Upper lobe of left lung (tissue), 6 donors: ENCODE measurements around the gene CCL2. TPM values are rescaled to one million over a fixed set of nuclear protein-coding genes. Genes with fewer than 3 reads are reported as not detected.
A peak's percentile ranks its signal among the peaks of the same experiment; 100 is the strongest.

Experiments used
- ATAC-seq, 2 donors: fragments of 200-7000 bp; cut with Tn5 transposase; one replicate each; pipeline ENCODE4 v1.9.1; 2022; ENCODE audit warnings: mild to moderate bottlenecking in 2 of 2, moderate library complexity in 2 of 2; ENCODE audit not compliant: low FRiP score in 2 of 2
- DNase-seq, 2 donors: peaks; one replicate each; pipeline ENCODE4 v3.0.0-alpha.2; 2019 to 2020
- H3K27ac ChIP-seq, 4 donors: fragments of 200-600 bp; sonication (generic); one replicate each; pipeline ENCODE4 v1.5.1; 2016 to 2019
- H3K27me3 ChIP-seq, 4 donors: fragments of 200-600 bp; sonication (generic); one replicate each; pipeline ENCODE4 v1.5.1; 2017 to 2019
- H3K36me3 ChIP-seq, 4 donors: fragments of 200-600 bp; sonication (generic); one replicate each; pipeline ENCODE4 v1.5.1; 2016 to 2019
- H3K4me1 ChIP-seq, 4 donors: fragments of 200-600 bp; sonication (generic); one replicate each; pipeline ENCODE4 v1.5.1; 2018 to 2019
- H3K4me3 ChIP-seq, 4 donors: fragments of 200-600 bp; sonication (generic); one replicate each; pipeline ENCODE4 v1.5.1; 2017 to 2019; ENCODE audit warnings: mild to moderate bottlenecking in 2 of 4, moderate library complexity in 1 of 4
- H3K9me3 ChIP-seq, 4 donors: fragments of 200-600 bp; sonication (generic); one replicate each; pipeline ENCODE4 v1.5.1; 2018 to 2019
- CTCF ChIP-seq, 6 experiments: fragments of 450-650 bp in 4 of 6; fragments of 200-600 bp in 2 of 6; sonication (generic) in 2 of 6; IDR thresholded peaks; one replicate each; pipeline ENCODE4 v1.5.1; 2016 to 2019; ENCODE audit warnings: antibody characterized with exemption in 6 of 6
- EP300 ChIP-seq, 4 donors: sonication (generic); formaldehyde crosslinking; IDR thresholded peaks; one replicate each; pipeline ENCODE4 v1.5.1; 2017; ENCODE audit warnings: antibody characterized with exemption in 4 of 4, control low read depth in 2 of 4
- POLR2A ChIP-seq, 4 donors: fragments of 450-650 bp; IDR thresholded peaks; one replicate each; pipeline ENCODE4 v1.5.1; 2016 to 2017; ENCODE audit warnings: antibody characterized with exemption in 4 of 4, mild to moderate bottlenecking in 2 of 4
- POLR2AphosphoS5 ChIP-seq, 2 donors: sonication (generic); formaldehyde crosslinking; IDR thresholded peaks; one replicate each; pipeline ENCODE4 v1.5.1; 2017; ENCODE audit warnings: antibody characterized with exemption in 2 of 2
- WGBS, 2 donors: methylation state at CpG; one replicate each; pipeline ENCODE4 v1.1.5; 2017 to 2018; 5-methylcytosine and 5-hydroxymethylcytosine counted together
- total RNA-seq, 6 donors: library from RNA; depleted of rRNA in 4 of 6; stranded (reverse); fragments of >200 nt in 4 of 6; gene quantifications; one replicate each; pipeline versions ENCODE4 v1.1.0 to v1.2.1, GENCODE V29; 2016 to 2021
- donor health status: DM: no; HTN: no; CAD: no; lungs with moderate emphysema.
- donor health status: DM: no; HTN: yes; CAD: no; lungs with severe emphysema.

Gene CCL2
- total RNA-seq, 6 donors from 2014 or later: 11.5 to 100.0 (median 15.6) TPM

- Histone ChIP-seq H3K36me3 (no peaks in the 10 kb centered on the region), H3K4me3 (peak overlapping the region in 3 of 4 donors; percentile 25 to 39 (median 26)), H3K27me3 (no peaks in the 10 kb centered on the region), H3K9me3 (no peaks in the 10 kb centered on the region), H3K27ac (peak overlapping the region; percentile 39 to 80 (median 70)), H3K4me1 (peaks cover 52 to 57% (median 55%) of the 10 kb centered on the region in 4 donors)
- TF ChIP-seq CTCF (IDR thresholded peaks at IDR 0.05): no peak
- TF ChIP-seq POLR2A (IDR thresholded peaks at IDR 0.05): no peak
- no peak for TF ChIP-seq EP300 (IDR thresholded peaks at IDR 0.05)
- TF ChIP-seq POLR2AphosphoS5 (IDR thresholded peaks at IDR 0.05): no peak
- 75 to 93% methylated on average over 1 of the region's 1 CpG for WGBS, 2 donors
- DNase-seq: no peak
- no peak for ATAC-seq
Measured at GRCh38 chr17:34255841-34256240, 756 bp downstream of the CCL2 start.

- TF ChIP-seq POLR2AphosphoS5 (IDR thresholded peaks at IDR 0.05) (no peak), CTCF (IDR thresholded peaks at IDR 0.05) (no peak), POLR2A (IDR thresholded peaks at IDR 0.05) (no peak), EP300 (IDR thresholded peaks at IDR 0.05) (no peak)
- no peak overlapping the region for H3K4me3 ChIP-seq
Measured at GRCh38 chr17:34257299-34257985, 2.4 kb downstream of the CCL2 start.

GRCh38 chr17:34257986-34258326, 2.9 kb downstream of the CCL2 start:
- no peaks in the 10 kb centered on the region for H3K36me3 ChIP-seq

More at GRCh38 chr17:34257299-34257985, 2.4 kb downstream of the CCL2 start:
- ATAC-seq (no peak), DNase-seq (no peak)
- Histone ChIP-seq H3K9me3 (no peaks in the 10 kb centered on the region), H3K36me3 (no peaks in the 10 kb centered on the region), H3K27ac (no peak overlapping the region), H3K27me3 (no peaks in the 10 kb centered on the region), H3K4me1 (peaks cover 39 to 44% (median 41%) of the 10 kb centered on the region in 4 donors)
- 79 to 85% methylated on average over 5 of the region's 5 CpGs for WGBS, 2 donors

GRCh38 chr17:34259146-34259545, 4.1 kb downstream of the CCL2 start:
- H3K36me3 ChIP-seq: no peaks in the 10 kb centered on the region
- H3K9me3 ChIP-seq: no peaks in the 10 kb centered on the region
- ATAC-seq (no peak), DNase-seq (no peak)
- H3K4me3 ChIP-seq: no peak overlapping the region
- peaks cover 21 to 27% (median 24%) of the 10 kb centered on the region in 4 donors for H3K4me1 ChIP-seq
- no peak overlapping the region for H3K27ac ChIP-seq
- H3K27me3 ChIP-seq: no peaks in the 10 kb centered on the region
- TF ChIP-seq POLR2AphosphoS5 (IDR thresholded peaks at IDR 0.05) (peak in 1 of 2 donors; percentile 26), POLR2A (IDR thresholded peaks at IDR 0.05) (no peak), EP300 (IDR thresholded peaks at IDR 0.05) (peak in 2 of 4 donors; percentile 4 to 33), CTCF (IDR thresholded peaks at IDR 0.05) (no peak)

More at GRCh38 chr17:34257986-34258326, 2.9 kb downstream of the CCL2 start:
- Histone ChIP-seq H3K27me3 (no peaks in the 10 kb centered on the region), H3K4me3 (no peak overlapping the region), H3K27ac (no peak overlapping the region), H3K9me3 (no peaks in the 10 kb centered on the region), H3K4me1 (peaks cover 33 to 39% (median 36%) of the 10 kb centered on the region in 4 donors)
- no peak for TF ChIP-seq POLR2A (IDR thresholded peaks at IDR 0.05)
- no peak for TF ChIP-seq POLR2AphosphoS5 (IDR thresholded peaks at IDR 0.05)
- no peak for TF ChIP-seq CTCF (IDR thresholded peaks at IDR 0.05)
- TF ChIP-seq EP300 (IDR thresholded peaks at IDR 0.05): no peak
- DNase-seq: no peak
- 64 to 84% methylated on average over 1 of the region's 1 CpG for WGBS, 2 donors
- no peak for ATAC-seq

GRCh38 chr17:34260861-34261260, 5.8 kb downstream of the CCL2 start:
- no peaks in the 10 kb centered on the region for H3K9me3 ChIP-seq
- 58 to 69% methylated on average over 4 of the region's 4 CpGs for WGBS, 2 donors

More at GRCh38 chr17:34260861-34261260, 5.8 kb downstream of the CCL2 start:
- TF ChIP-seq POLR2AphosphoS5 (IDR thresholded peaks at IDR 0.05): no peak
- no peak for TF ChIP-seq POLR2A (IDR thresholded peaks at IDR 0.05)
- TF ChIP-seq EP300 (IDR thresholded peaks at IDR 0.05): no peak
- TF ChIP-seq CTCF (IDR thresholded peaks at IDR 0.05): no peak
- no peak for ATAC-seq
- Histone ChIP-seq H3K27me3 (no peaks in the 10 kb centered on the region), H3K4me3 (no peak overlapping the region), H3K27ac (no peak overlapping the region), H3K4me1 (peaks cover 6 to 12% (median 7%) of the 10 kb centered on the region in 4 donors), H3K36me3 (no peaks in the 10 kb centered on the region)
- no peak for DNase-seq
